Uterus (tissue), 4 donors: ENCODE results near the gene WDR33. TPM values are rescaled to one million over a fixed set of nuclear protein-coding genes. Genes with fewer than 3 reads are reported as not detected.

ENCODE experiments used
- DNase-seq, 2 donors: peaks; one replicate each; pipeline ENCODE4 v3.0.0-alpha.2; 2019 to 2020
- H3K27ac ChIP-seq, 2 donors: fragments of 200-600 bp; sonication (generic); 1 replicate in 1 of 2; 2 replicates in 1 of 2; pipeline ENCODE4 v1.5.1; 2016 to 2018
- H3K27me3 ChIP-seq, 2 donors: fragments of 200-600 bp; sonication (generic); one replicate each; pipeline ENCODE4 v1.5.1; 2018 to 2019; ENCODE audit warnings: control low read depth in 1 of 2
- H3K36me3 ChIP-seq, 2 donors: fragments of 200-600 bp; sonication (generic); one replicate each; pipeline ENCODE4 v1.5.1; 2019; ENCODE audit warnings: control low read depth in 1 of 2
- H3K4me1 ChIP-seq, 2 donors: fragments of 200-600 bp; sonication (generic); one replicate each; pipeline ENCODE4 v1.5.1; 2018 to 2019; ENCODE audit warnings: control low read depth in 1 of 2
- H3K4me3 ChIP-seq, 2 donors: fragments of 200-600 bp; sonication (generic); 1 replicate in 1 of 2; 2 replicates in 1 of 2; pipeline ENCODE4 v1.5.1; 2018 to 2019; ENCODE audit warnings: mild to moderate bottlenecking in 1 of 2
- H3K9me3 ChIP-seq, 2 donors: fragments of 200-600 bp; sonication (generic); one replicate each; pipeline ENCODE4 v1.5.1; 2019; ENCODE audit warnings: control low read depth in 1 of 2
- CTCF ChIP-seq, 4 experiments: fragments of 200-600 bp in 2 of 4; fragments of 450-650 bp in 2 of 4; sonication (generic) in 2 of 4; IDR thresholded peaks; one replicate each; pipeline ENCODE4 v1.5.1; 2016 to 2019; ENCODE audit warnings: antibody characterized with exemption in 4 of 4, mild to moderate bottlenecking in 2 of 4, moderate library complexity in 1 of 4
- POLR2A ChIP-seq, 2 donors: fragments of 450-650 bp; IDR thresholded peaks; one replicate each; pipeline ENCODE4 v1.6.1; 2016; ENCODE audit warnings: antibody characterized with exemption in 2 of 2, mild to moderate bottlenecking in 1 of 2, moderate library complexity in 1 of 2
- intact Hi-C: fragments of 100-400 bp; cut with DNase I; formaldehyde crosslinking; loops from one replicate; pipeline ENCODE4 v1.15.1; 2023; ENCODE audit warnings: low total_unique reads
- total RNA-seq, 4 donors: library from RNA; depleted of rRNA in 3 of 4; stranded (reverse); fragments of >200 nt in 3 of 4; gene quantifications; one replicate each; pipeline versions ENCODE4 v1.1.0 to v1.2.4, GENCODE V29; 2014 to 2023
- donor health status: DM: yes; HTN: yes; CAD: no.

WDR33 gene
- total RNA-seq, 4 donors from 2014 or later: 27.4 to 98.2 (median 59.7) TPM

- no peaks in the 10 kb centered on the region for H3K9me3 ChIP-seq
- H3K4me3 ChIP-seq: no peak overlapping the region
- no peak overlapping the region for H3K27ac ChIP-seq
- TF ChIP-seq POLR2A (IDR thresholded peaks at IDR 0.05): no peak
- no peak for TF ChIP-seq CTCF (IDR thresholded peaks at IDR 0.05)
- H3K27me3 ChIP-seq: no peaks in the 10 kb centered on the region
- no peaks in the 10 kb centered on the region for H3K4me1 ChIP-seq
- H3K36me3 ChIP-seq: no peaks in the 10 kb centered on the region
- intact Hi-C loops: no loop called here
- no peak for DNase-seq
Observed at GRCh38 chr2:127715778-127716449, 95.1 kb downstream of the WDR33 start.

GRCh38 chr2:127713562-127713961, 97.4 kb downstream of the WDR33 start:
- DNase-seq: no peak
- Histone ChIP-seq H3K27ac (no peak overlapping the region), H3K4me3 (no peak overlapping the region), H3K36me3 (no peaks in the 10 kb centered on the region), H3K27me3 (no peaks in the 10 kb centered on the region), H3K9me3 (no peaks in the 10 kb centered on the region), H3K4me1 (no peaks in the 10 kb centered on the region)
- TF ChIP-seq CTCF (IDR thresholded peaks at IDR 0.05) (no peak), POLR2A (IDR thresholded peaks at IDR 0.05) (no peak)
- intact Hi-C loops: no loop called here

- Histone ChIP-seq H3K27me3 (no peaks in the 10 kb centered on the region), H3K9me3 (no peaks in the 10 kb centered on the region), H3K4me3 (no peak overlapping the region), H3K27ac (no peak overlapping the region), H3K4me1 (no peaks in the 10 kb centered on the region), H3K36me3 (no peaks in the 10 kb centered on the region)
- no peak for DNase-seq
- no peak for TF ChIP-seq CTCF (IDR thresholded peaks at IDR 0.05)
- no peak for TF ChIP-seq POLR2A (IDR thresholded peaks at IDR 0.05)
- intact Hi-C loops: no loop called here
Observed at GRCh38 chr2:127712999-127713398, 98.0 kb downstream of the WDR33 start.

- no peaks in the 10 kb centered on the region for H3K4me1 ChIP-seq
- no peaks in the 10 kb centered on the region for H3K27me3 ChIP-seq
- H3K9me3 ChIP-seq: no peaks in the 10 kb centered on the region
- intact Hi-C loops: no loop called here
- TF ChIP-seq CTCF (IDR thresholded peaks at IDR 0.05) (no peak), POLR2A (IDR thresholded peaks at IDR 0.05) (no peak)
- no peaks in the 10 kb centered on the region for H3K36me3 ChIP-seq
- no peak overlapping the region for H3K27ac ChIP-seq
- no peak for DNase-seq
- no peak overlapping the region for H3K4me3 ChIP-seq
Observed at GRCh38 chr2:127709336-127709735, 101.6 kb downstream of the WDR33 start.

- Histone ChIP-seq H3K36me3 (no peaks in the 10 kb centered on the region), H3K4me3 (no peak overlapping the region), H3K27me3 (no peaks in the 10 kb centered on the region), H3K27ac (no peak overlapping the region), H3K4me1 (peaks cover 0 to 5% of the 10 kb centered on the region in 2 donors), H3K9me3 (no peaks in the 10 kb centered on the region)
- TF ChIP-seq POLR2A (IDR thresholded peaks at IDR 0.05) (no peak), CTCF (IDR thresholded peaks at IDR 0.05) (no peak)
- DNase-seq: no peak
- intact Hi-C loops: no loop called here
Observed at GRCh38 chr2:127707890-127708648, 102.9 kb downstream of the WDR33 start.
